Measurements from ENCODE around the gene POM121C.
"Not testable (repeated sequence)": the region's sequence is repeated elsewhere in the genome, so short reads cannot be mapped to it uniquely, and the experiment has no call there.

Gene POM121C

GRCh38 chr7:75398771-75399700 lies 87.1 kb downstream of the POM121C start:
- FAIRE-seq; DNase-seq (ENCODE audit: insufficient read length, low spot score): not testable (repeated sequence)

GRCh38 chr7:75397865-75398264 lies 88.2 kb downstream of the POM121C start:
- not testable (repeated sequence) for FAIRE-seq; DNase-seq (ENCODE audit: insufficient read length, low spot score)

- DNase-seq (ENCODE audit: insufficient read length, low spot score); FAIRE-seq: not testable (repeated sequence)
Observed at GRCh38 chr7:75395329-75395728, 90.8 kb downstream of the POM121C start, which contains the start of gene TRIM73. Gene TRIM73, plus strand, starts transcription at chr7:75395629. Its CDS starts 3,305 bp downstream, at chr7:75398934.

- FAIRE-seq; DNase-seq (ENCODE audit: insufficient read length, low spot score): not testable (repeated sequence)
Observed at GRCh38 chr7:75393194-75393593, 92.9 kb downstream of the POM121C start.

GRCh38 chr7:75374519-75375317 lies 111.4 kb downstream of the POM121C start:
- not testable (repeated sequence) for DNase-seq (ENCODE audit: insufficient read length, low spot score); FAIRE-seq

GRCh38 chr7:75374144-75374518 lies 112.0 kb downstream of the POM121C start:
- not testable (repeated sequence) for FAIRE-seq; DNase-seq (ENCODE audit: insufficient read length, low spot score)

GRCh38 chr7:75367313-75367712 lies 118.8 kb downstream of the POM121C start:
- not testable (repeated sequence) for FAIRE-seq; DNase-seq (ENCODE audit: insufficient read length, low spot score)
